A549 (cell line): ENCODE measurements around the gene IL10RA. TPM values are rescaled to one million over a fixed set of nuclear protein-coding genes. Genes with fewer than 3 reads are reported as not detected.

Experiments
- ATAC-seq, 2 experiments: fragments of 200-7000 bp in 1 of 2; fragments of >200 bp in 1 of 2; cut with Nextera tagmentation in 1 of 2; cut with Tn5 transposase in 1 of 2; 3 replicates each; pipeline versions ENCODE4 v1.8.0 to v1.9.1; 2018 to 2020; ENCODE audit warnings: mild to moderate bottlenecking in 1 of 2, moderate library complexity in 1 of 2
- CTCF ChIA-PET: fragments of 300-600 bp; sonication (Branson Sonifier 250); formaldehyde crosslinking; extraction: SDS; loops from one replicate; lab custom pipeline; 2021; ENCODE audit warnings: antibody characterized with exemption, inconsistent platforms; lab: Yijun Ruan, JAX
- POLR2A ChIA-PET: fragments of 350-600 bp; formaldehyde crosslinking; extraction: SDS; loops from one replicate; lab custom pipeline; 2021; ENCODE audit warnings: antibody characterized with exemption, inconsistent platforms; lab: Yijun Ruan, JAX
- DNase-seq, 2 experiments: peaks; one replicate each; pipeline versions ENCODE4 v3.0.0 to v3.0.0-alpha.2; 2011 to 2016; ENCODE audit warnings: low read depth in 1 of 2, low spot score in 1 of 2
- FAIRE-seq: peaks from 2 replicates; lab custom pipeline; 2011; peaks lifted over from hg19 to GRCh38; lab: Jason Lieb, UNC
- H3K27ac ChIP-seq, 2 experiments: fragments of >200 bp; sonication (Bioruptor Twin); formaldehyde crosslinking; 3 replicates each; pipeline ENCODE4 v1.5.1; 2016 to 2017
- H3K4me1 ChIP-seq: fragments of >200 bp; sonication (Bioruptor Twin); formaldehyde crosslinking; 3 replicates; pipeline ENCODE4 v1.6.1; 2016
- H3K4me2 ChIP-seq: fragments of >200 bp; sonication (Bioruptor Twin); formaldehyde crosslinking; 3 replicates; pipeline ENCODE4 v1.6.1; 2016
- H3K4me3 ChIP-seq: fragments of >200 bp; sonication (Bioruptor Twin); formaldehyde crosslinking; 3 replicates; pipeline ENCODE4 v1.5.1; 2016
- H3K9me3 ChIP-seq: fragments of >200 bp; sonication (Bioruptor Twin); formaldehyde crosslinking; 3 replicates; pipeline ENCODE4 v1.6.1; 2016
- BHLHE40 ChIP-seq: IDR thresholded peaks from 2 replicates; pipeline ENCODE4 v1.6.1; 2012; ENCODE audit warnings: low read depth, low read length, inconsistent platforms
- CBX2 ChIP-seq: fragments of 200-600 bp; sonication (generic); IDR thresholded peaks from 2 replicates; pipeline ENCODE4 v1.6.1; 2016; ENCODE audit warnings: low read depth, mild to moderate bottlenecking, borderline replicate concordance
- CBX8 ChIP-seq: fragments of 200-600 bp; sonication (generic); IDR thresholded peaks from 2 replicates; pipeline ENCODE4 v1.6.1; 2016
- ELK1 ChIP-seq: fragments of 150-350 bp; IDR thresholded peaks from 2 replicates; pipeline ENCODE4 v1.6.1; 2014; ENCODE audit warnings: low read depth, mild to moderate bottlenecking, low read length
- HOXA7 ChIP-seq: fragments of 250-450 bp; sonication (Bioruptor Pico); IDR thresholded peaks from 2 replicates; pipeline ENCODE4 v1.5.0; 2020; ENCODE audit warnings: mild to moderate bottlenecking, moderate library complexity
- HOXB13 ChIP-seq: fragments of 250-450 bp; sonication (Bioruptor Pico); IDR thresholded peaks from 2 replicates; pipeline ENCODE4 v1.5.0; 2020; ENCODE audit warnings: low read depth, mild to moderate bottlenecking, moderate library complexity
- HOXB5 ChIP-seq: fragments of 250-450 bp; sonication (Bioruptor Pico); IDR thresholded peaks from 2 replicates; pipeline ENCODE4 v1.5.0; 2020; ENCODE audit warnings: mild to moderate bottlenecking, moderate library complexity
- JUN ChIP-seq, 2 experiments: fragments of >200 bp; sonication (Bioruptor Twin); formaldehyde crosslinking; IDR thresholded peaks; 2 replicates in 1 of 2; 3 replicates in 1 of 2; pipeline ENCODE4 v1.6.1; 2016 to 2017
- JUNB ChIP-seq: fragments of >200 bp; sonication (Bioruptor Twin); formaldehyde crosslinking; IDR thresholded peaks from 2 replicates; pipeline ENCODE4 v1.6.1; 2016
- NR3C1 ChIP-seq: fragments of >200 bp; sonication (Bioruptor Twin); formaldehyde crosslinking; IDR thresholded peaks from 3 replicates; pipeline ENCODE4 v1.6.1; 2017
- PHF8 ChIP-seq: fragments of 200-600 bp; sonication (generic); IDR thresholded peaks from 2 replicates; pipeline ENCODE4 v1.6.1; 2016; ENCODE audit warnings: low read depth, mild to moderate bottlenecking, antibody characterized with exemption, moderate library complexity, borderline replicate concordance
- RCOR1 ChIP-seq: fragments of 150-350 bp; IDR thresholded peaks from 2 replicates; pipeline ENCODE4 v1.6.1; 2014; ENCODE audit warnings: antibody characterized with exemption, low read length, low read depth
- RNF2 ChIP-seq: fragments of 200-600 bp; sonication (generic); IDR thresholded peaks from 2 replicates; pipeline ENCODE4 v1.6.1; 2016; ENCODE audit warnings: low read depth, mild to moderate bottlenecking, antibody characterized with exemption, moderate library complexity, borderline replicate concordance
- SMC3 ChIP-seq: fragments of >200 bp; sonication (Bioruptor Twin); formaldehyde crosslinking; IDR thresholded peaks from 3 replicates; pipeline ENCODE4 v1.6.1; 2018; ENCODE audit warnings: inconsistent platforms
- SREBF2 ChIP-seq: fragments of 450-650 bp; IDR thresholded peaks from 2 replicates; pipeline ENCODE4 v1.6.1; 2014; ENCODE audit warnings: mild to moderate bottlenecking, moderate library complexity
- TFCP2L1 ChIP-seq: fragments of 250-450 bp; sonication (Bioruptor Pico); IDR thresholded peaks from 2 replicates; pipeline ENCODE4 v1.5.0; 2021; ENCODE audit warnings: mild to moderate bottlenecking
- USF2 ChIP-seq: fragments of 450-650 bp; IDR thresholded peaks from 2 replicates; pipeline ENCODE4 v1.6.1; 2014; ENCODE audit warnings: antibody characterized with exemption
- ZC3H11A ChIP-seq: fragments of 450-650 bp; IDR thresholded peaks from 2 replicates; pipeline ENCODE4 v1.6.1; 2014; ENCODE audit warnings: antibody characterized with exemption, mild to moderate bottlenecking
- ZNF302 ChIP-seq: fragments of 250-450 bp; sonication (Bioruptor Pico); IDR thresholded peaks from 2 replicates; pipeline ENCODE4 v1.9.0; 2021; ENCODE audit warnings: inconsistent platforms, mild to moderate bottlenecking, moderate library complexity
- WGBS: methylation state at CpG from one replicate; pipeline ENCODE4 v1.1.6; 2017; ENCODE audit errors: missing lambda C conversion rate; 5-methylcytosine and 5-hydroxymethylcytosine counted together
- polyA plus RNA-seq, 4 experiments: library from polyadenylated mRNA; depleted of rRNA in 3 of 4; stranded (reverse); fragments of >200 nt; fragmentation: RNase III in 1 of 4; extraction: RNeasy Plus Mini Kit Qiagen cat#74134 plus additional on column Dnase treatment in 1 of 4; gene quantifications; 2 replicates in 3 of 4; 3 replicates in 1 of 4; pipeline ENCODE4 v1.2.3, GENCODE V29; 2011 to 2017
- TF ChIP-seq, protein P1 (sequence below): fragments of >200 bp; sonication (Bioruptor Twin); formaldehyde crosslinking; IDR thresholded peaks from 3 replicates; pipeline ENCODE4 v1.5.1; 2016
- TF ChIP-seq, protein P2 (sequence below): IDR thresholded peaks from 2 replicates; pipeline ENCODE4 v1.6.1; 2012
- TF ChIP-seq, protein P3 (sequence below): fragments of 250-450 bp; sonication (Bioruptor Pico); IDR thresholded peaks from 2 replicates; pipeline ENCODE4 v1.5.0; 2020; ENCODE audit warnings: low read depth, mild to moderate bottlenecking, moderate library complexity
- TF ChIP-seq, protein P4 (sequence below): IDR thresholded peaks from 2 replicates; pipeline ENCODE4 v1.6.1; 2012

The IL10RA gene
- polyA plus RNA-seq, 2 of the 4 experiments (the other 2 are of a cell fraction): 0.03 to 0.17 TPM

DNA sequence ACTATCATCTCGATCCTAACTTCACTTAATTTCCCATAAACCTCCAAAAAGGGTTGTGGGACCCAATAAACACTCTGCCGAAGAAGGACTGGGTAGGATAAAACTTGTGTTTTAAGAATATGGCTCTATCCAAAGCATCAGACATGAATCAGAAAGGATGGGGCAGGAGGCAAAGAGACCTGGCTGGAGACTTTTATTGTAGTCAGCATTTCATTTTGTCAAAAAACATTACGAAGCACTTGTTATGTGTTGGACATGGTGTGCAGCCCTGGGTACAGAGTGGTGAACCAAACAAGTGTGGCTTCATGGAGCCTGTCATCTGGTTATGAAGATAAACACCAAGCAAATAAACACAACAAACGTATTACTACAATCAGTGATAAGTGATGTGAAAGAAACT, 17.3 kb downstream of the IL10RA start (continued):
- TF ChIP-seq ELK1 (no peak), ZC3H11A (no peak)

- TF ChIP-seq CBX8 (no peak), ZNF302 (no peak), HOXB13 (CRISPR knock-in tag) (no peak), HOXB5 (CRISPR knock-in tag) (no peak), BHLHE40 (no peak), HOXA7 (no peak), PHF8 (no peak)
- TF ChIP-seq, protein P1, sequence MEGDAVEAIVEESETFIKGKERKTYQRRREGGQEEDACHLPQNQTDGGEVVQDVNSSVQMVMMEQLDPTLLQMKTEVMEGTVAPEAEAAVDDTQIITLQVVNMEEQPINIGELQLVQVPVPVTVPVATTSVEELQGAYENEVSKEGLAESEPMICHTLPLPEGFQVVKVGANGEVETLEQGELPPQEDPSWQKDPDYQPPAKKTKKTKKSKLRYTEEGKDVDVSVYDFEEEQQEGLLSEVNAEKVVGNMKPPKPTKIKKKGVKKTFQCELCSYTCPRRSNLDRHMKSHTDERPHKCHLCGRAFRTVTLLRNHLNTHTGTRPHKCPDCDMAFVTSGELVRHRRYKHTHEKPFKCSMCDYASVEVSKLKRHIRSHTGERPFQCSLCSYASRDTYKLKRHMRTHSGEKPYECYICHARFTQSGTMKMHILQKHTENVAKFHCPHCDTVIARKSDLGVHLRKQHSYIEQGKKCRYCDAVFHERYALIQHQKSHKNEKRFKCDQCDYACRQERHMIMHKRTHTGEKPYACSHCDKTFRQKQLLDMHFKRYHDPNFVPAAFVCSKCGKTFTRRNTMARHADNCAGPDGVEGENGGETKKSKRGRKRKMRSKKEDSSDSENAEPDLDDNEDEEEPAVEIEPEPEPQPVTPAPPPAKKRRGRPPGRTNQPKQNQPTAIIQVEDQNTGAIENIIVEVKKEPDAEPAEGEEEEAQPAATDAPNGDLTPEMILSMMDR: no peak
- DNase-seq (no peak), FAIRE-seq (no peak), ATAC-seq (no peak)
- H3K4me3 ChIP-seq: no peak overlapping the region
- H3K4me1 ChIP-seq: no peaks in the 10 kb centered on the region
- no peaks in the 10 kb centered on the region for H3K9me3 ChIP-seq
- POLR2A ChIA-PET: no interaction called here
- WGBS: 53% methylated on average over 7 of the region's 7 CpGs
- H3K27ac ChIP-seq: no peak overlapping the region
- CTCF ChIA-PET: interaction anchor here (1.4 kb wide), 1 partner anchor 196 kb away, joined by 3 read pairs; no protein-coding TSS in a partner anchor
- no peak overlapping the region for H3K4me2 ChIP-seq
Measured at GRCh38 chr11:118004543-118005223, 18.5 kb downstream of the IL10RA start.

- FAIRE-seq: no peak
- TF ChIP-seq CBX2 (no peak), ZNF302 (no peak), CBX8 (no peak), USF2 (no peak), HOXB5 (CRISPR knock-in tag) (no peak), RCOR1 (no peak), JUNB (no peak)
- H3K9me3 ChIP-seq: no peaks in the 10 kb centered on the region
- no peak for ATAC-seq
- no peak for DNase-seq
- no peak overlapping the region for H3K4me2 ChIP-seq
- CTCF ChIA-PET: no interaction called here
- H3K4me1 ChIP-seq: no peaks in the 10 kb centered on the region
- WGBS: 44% methylated on average over 7 of the region's 12 CpGs
- POLR2A ChIA-PET: no interaction called here
- no peak overlapping the region for H3K4me3 ChIP-seq
- H3K27ac ChIP-seq: no peak overlapping the region
Measured at GRCh38 chr11:118005224-118006152, 19.3 kb downstream of the IL10RA start.

GRCh38 chr11:118006153-118006534, 19.9 kb downstream of the IL10RA start:
- POLR2A ChIA-PET: no interaction called here
- Histone ChIP-seq H3K4me1 (no peaks in the 10 kb centered on the region), H3K4me3 (no peak overlapping the region), H3K27ac (no peak overlapping the region), H3K9me3 (no peaks in the 10 kb centered on the region), H3K4me2 (no peak overlapping the region)
- DNase-seq (no peak), FAIRE-seq (no peak), ATAC-seq (no peak)
- CTCF ChIA-PET: interaction anchor here (1.8 kb wide), 1 partner anchor 47 kb away, joined by 5 read pairs; no protein-coding TSS in a partner anchor
- 84% methylated on average over 4 of the region's 4 CpGs for WGBS
- TF ChIP-seq, protein P2, sequence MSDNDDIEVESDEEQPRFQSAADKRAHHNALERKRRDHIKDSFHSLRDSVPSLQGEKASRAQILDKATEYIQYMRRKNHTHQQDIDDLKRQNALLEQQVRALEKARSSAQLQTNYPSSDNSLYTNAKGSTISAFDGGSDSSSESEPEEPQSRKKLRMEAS: no peak
- TF ChIP-seq ELK1: no peak
- TF ChIP-seq SMC3: no peak
- no peak for TF ChIP-seq RNF2
- TF ChIP-seq, protein P3, sequence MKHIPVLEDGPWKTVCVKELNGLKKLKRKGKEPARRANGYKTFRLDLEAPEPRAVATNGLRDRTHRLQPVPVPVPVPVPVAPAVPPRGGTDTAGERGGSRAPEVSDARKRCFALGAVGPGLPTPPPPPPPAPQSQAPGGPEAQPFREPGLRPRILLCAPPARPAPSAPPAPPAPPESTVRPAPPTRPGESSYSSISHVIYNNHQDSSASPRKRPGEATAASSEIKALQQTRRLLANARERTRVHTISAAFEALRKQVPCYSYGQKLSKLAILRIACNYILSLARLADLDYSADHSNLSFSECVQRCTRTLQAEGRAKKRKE: no peak
- TF ChIP-seq, protein P4, sequence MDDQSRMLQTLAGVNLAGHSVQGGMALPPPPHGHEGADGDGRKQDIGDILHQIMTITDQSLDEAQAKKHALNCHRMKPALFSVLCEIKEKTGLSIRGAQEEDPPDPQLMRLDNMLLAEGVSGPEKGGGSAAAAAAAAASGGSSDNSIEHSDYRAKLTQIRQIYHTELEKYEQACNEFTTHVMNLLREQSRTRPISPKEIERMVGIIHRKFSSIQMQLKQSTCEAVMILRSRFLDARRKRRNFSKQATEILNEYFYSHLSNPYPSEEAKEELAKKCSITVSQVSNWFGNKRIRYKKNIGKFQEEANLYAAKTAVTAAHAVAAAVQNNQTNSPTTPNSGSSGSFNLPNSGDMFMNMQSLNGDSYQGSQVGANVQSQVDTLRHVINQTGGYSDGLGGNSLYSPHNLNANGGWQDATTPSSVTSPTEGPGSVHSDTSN: no peak
- TF ChIP-seq JUN (IDR thresholded peaks at IDR 0.05): no peak
- TF ChIP-seq TFCP2L1 (CRISPR knock-in tag): no peak
- no peak for TF ChIP-seq NR3C1
- TF ChIP-seq SREBF2: no peak
- TF ChIP-seq RCOR1: no peak
